Hepatocyte (in vitro differentiated cells): ENCODE results near the gene WDR73.

ENCODE experiments used
- CTCF ChIP-seq: fragments of 200-600 bp; sonication (generic); IDR thresholded peaks from 2 replicates; pipeline ENCODE4 v1.5.1; 2016; ENCODE audit warnings: antibody characterized with exemption, mild to moderate bottlenecking; ENCODE audit not compliant: poor library complexity
- EZH2phosphoT487 ChIP-seq: fragments of 200-600 bp; sonication (generic); IDR thresholded peaks from one replicate; pipeline ENCODE4 v1.6.1; 2018; ENCODE audit warnings: antibody characterized with exemption, mild to moderate bottlenecking, low read depth, moderate library complexity; ENCODE audit not compliant: unreplicated experiment, severe bottlenecking

GRCh38 chr15:84625123-84625522, 29.0 kb downstream of the WDR73 start:
- TF ChIP-seq CTCF (no peak), EZH2phosphoT487 (no peak)
